ENCODE measurements around the gene BNC1. TPM values are rescaled to one million over a fixed set of nuclear protein-coding genes. Genes with fewer than 3 reads are reported as not detected.

BNC1 gene, protein sequence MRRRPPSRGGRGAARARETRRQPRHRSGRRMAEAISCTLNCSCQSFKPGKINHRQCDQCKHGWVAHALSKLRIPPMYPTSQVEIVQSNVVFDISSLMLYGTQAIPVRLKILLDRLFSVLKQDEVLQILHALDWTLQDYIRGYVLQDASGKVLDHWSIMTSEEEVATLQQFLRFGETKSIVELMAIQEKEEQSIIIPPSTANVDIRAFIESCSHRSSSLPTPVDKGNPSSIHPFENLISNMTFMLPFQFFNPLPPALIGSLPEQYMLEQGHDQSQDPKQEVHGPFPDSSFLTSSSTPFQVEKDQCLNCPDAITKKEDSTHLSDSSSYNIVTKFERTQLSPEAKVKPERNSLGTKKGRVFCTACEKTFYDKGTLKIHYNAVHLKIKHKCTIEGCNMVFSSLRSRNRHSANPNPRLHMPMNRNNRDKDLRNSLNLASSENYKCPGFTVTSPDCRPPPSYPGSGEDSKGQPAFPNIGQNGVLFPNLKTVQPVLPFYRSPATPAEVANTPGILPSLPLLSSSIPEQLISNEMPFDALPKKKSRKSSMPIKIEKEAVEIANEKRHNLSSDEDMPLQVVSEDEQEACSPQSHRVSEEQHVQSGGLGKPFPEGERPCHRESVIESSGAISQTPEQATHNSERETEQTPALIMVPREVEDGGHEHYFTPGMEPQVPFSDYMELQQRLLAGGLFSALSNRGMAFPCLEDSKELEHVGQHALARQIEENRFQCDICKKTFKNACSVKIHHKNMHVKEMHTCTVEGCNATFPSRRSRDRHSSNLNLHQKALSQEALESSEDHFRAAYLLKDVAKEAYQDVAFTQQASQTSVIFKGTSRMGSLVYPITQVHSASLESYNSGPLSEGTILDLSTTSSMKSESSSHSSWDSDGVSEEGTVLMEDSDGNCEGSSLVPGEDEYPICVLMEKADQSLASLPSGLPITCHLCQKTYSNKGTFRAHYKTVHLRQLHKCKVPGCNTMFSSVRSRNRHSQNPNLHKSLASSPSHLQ
- polyA plus RNA-seq (2013, experiment 1 of 2; ENCODE audit: insufficient read length): 7.8 TPM
- polyA plus RNA-seq (2013, experiment 2 of 2; ENCODE audit: insufficient read length): 7.7 TPM

GRCh38 chr15:83284559-83285283 is at the start of gene BNC1:
BNC1 (minus strand) TSS chr15:83284664; CDS start chr15:83284628, 36 bp downstream.
- DNase-seq: peak; percentile 23

DNA sequence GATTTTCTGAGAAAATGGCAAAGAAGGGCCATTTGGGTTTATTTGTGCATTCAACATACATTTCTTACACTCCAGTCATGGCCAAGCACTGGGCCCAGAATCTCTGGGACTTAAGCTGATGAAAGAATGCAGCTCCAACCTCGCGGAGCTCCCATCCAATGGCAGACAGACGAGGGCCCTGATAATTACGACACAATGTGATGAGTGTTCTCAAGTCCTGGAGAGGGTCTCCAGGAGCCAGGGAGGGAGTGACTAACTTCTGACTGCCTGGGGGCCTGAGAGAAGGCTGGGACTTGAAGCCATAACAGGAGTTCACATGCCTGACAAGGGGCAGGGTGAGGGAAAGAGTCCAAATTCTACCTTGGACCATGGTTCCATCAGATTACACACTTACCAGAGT is 42.6 kb upstream of the BNC1 start:
- DNase-seq: peak; percentile 27

DNA sequence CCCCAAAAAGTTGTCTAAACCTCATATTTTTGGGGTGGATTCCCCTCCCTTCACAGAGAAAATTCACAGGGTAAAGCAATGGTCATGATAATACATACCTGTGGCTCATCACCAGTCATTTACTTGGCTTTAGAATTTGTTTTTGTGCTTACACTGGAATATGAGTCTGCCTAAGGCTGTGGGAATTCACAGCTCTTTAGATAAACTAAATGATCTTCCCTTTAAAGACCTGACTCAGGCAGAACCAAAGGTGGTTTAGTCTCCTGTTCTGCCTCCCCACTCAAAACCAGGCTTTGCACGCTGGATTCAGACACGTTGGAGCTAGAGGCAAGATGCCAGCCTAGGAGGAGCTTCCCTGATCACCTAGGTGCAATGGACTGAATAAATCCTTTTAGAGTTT is 40.3 kb upstream of the BNC1 start:
- no peak for DNase-seq

- DNase-seq: peak; percentile 93
Measured at GRCh38 chr15:83323296-83323711, 38.8 kb upstream of the BNC1 start.

DNA sequence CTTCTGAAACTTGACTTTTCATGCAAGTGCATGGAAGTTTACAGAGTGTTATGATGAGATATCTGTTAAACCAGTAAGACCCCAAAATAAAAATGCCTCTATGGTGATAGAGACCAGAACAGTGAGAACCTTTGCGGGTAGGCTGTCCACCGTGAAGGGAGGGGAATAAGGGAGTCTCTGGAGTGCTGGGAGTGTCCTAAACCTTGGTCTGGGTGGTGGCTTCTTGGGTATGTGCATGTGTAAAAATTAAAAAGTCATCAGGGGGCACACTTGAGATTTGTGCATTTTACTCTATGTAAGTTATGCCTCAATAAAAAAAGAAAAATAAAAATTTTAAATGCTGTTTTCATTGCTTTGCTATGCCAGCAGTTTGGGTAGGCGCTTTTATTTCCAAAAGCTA is 38.2 kb upstream of the BNC1 start:
- DNase-seq: no peak

DNA sequence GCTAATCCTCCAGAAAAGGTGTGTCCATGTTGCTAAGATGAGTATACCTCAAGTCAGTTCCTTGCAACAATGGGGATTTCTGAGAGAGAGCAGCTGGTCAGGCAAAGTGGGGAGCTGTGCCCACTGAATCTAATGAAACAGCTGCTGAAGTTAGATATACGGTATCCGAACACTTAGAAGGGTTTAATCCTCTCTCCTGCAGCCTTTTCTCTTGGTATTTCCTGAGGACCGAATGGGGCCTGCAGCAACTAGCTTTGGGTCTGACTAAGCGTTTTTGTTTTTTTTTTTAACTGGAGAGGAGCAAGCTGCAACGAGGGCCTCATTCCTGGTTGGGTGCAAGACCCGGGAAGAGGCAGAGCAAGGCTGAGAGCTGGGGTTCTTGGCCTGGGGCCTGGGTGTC is 37.6 kb upstream of the BNC1 start:
- peak; percentile 50 for DNase-seq

DNA sequence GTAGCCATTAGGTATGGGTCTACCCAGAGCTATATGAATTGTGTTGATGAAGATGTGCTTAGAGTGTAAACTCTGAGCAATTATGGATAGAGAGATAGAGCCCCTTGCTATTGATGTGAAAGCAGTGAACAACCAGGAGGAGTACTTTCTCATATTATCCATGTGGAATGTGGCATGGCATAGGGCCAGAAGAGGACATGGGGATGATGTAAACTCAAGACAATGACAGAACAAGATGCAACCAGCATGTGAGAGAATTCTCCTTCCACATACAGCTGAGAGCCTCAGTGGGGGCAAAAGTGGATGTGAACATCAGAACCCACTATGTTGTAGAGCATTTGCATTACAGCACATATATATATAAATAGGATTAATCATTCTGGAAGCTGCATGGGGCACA is 36.4 kb upstream of the BNC1 start:
- peak; percentile 61 for DNase-seq

GRCh38 chr15:83320404-83320803 is 35.9 kb upstream of the BNC1 start:
- DNase-seq: peak; percentile 72

GRCh38 chr15:83319771-83320170 is 35.3 kb upstream of the BNC1 start:
- DNase-seq: no peak

DNA sequence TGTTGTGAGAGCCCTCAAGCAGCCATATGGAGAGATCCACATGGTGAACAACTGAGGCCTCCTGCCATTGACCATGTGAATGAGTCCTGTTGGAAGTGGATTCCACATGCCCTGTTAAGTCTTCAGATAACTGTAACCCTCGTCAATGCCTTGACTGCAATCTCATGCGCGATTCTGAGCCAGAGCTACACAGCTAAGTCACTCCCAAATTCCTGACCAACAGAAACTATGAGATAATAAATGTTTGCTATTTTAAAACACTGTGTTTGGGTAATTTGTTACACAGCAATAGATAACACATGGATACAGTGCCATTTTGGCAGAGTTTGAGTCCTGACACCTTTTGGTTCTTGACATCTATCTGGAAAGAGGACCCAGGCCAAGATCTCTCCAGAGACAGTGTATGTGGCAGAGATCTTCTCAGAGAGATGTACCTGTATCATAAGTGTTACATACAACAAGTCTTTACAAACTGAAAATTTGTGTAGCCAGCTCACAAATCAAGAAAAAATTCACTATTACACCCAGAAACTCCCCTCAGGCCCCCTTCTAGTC is 34.5 kb upstream of the BNC1 start:
- no peak for DNase-seq

DNA sequence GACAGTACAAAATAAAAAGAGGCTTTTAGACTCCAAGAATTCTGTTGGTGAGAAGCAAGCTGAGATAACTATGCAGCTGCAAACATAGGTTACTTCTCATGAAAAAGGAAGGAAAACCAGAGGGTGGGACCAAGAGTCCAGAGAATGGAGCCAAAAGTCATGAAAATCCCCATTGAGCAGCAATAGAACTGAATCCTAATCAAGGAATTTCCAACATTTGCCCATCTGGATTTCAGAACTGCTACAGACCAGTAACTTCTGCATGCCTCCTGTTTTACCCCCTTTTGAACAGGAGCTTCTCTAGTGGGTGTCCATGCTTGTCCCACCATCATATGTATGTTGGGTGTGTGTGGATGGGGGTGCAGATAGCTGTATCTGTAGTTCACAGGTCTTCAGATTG is 33.6 kb upstream of the BNC1 start:
- no peak for DNase-seq

DNA sequence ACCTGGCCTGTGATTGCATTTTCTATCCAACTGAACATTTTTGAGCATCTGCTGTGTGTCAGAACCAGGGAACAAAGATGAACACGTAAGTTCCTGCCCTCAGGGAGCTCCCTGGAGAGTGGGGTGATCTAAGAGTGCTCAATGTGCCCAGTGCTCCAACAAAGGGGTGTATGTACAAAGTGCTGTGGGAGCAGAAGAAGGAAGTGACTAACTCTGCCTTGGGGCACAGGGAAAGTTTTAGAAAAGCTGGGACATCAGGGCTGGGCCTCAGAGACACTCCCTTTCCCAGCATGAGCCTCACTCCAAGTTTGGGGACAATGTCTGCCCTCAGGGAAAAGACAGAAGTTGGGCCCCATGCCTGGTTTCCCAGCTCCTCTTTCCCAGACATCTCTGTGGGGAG is 27.6 kb upstream of the BNC1 start:
- no peak for DNase-seq

DNA sequence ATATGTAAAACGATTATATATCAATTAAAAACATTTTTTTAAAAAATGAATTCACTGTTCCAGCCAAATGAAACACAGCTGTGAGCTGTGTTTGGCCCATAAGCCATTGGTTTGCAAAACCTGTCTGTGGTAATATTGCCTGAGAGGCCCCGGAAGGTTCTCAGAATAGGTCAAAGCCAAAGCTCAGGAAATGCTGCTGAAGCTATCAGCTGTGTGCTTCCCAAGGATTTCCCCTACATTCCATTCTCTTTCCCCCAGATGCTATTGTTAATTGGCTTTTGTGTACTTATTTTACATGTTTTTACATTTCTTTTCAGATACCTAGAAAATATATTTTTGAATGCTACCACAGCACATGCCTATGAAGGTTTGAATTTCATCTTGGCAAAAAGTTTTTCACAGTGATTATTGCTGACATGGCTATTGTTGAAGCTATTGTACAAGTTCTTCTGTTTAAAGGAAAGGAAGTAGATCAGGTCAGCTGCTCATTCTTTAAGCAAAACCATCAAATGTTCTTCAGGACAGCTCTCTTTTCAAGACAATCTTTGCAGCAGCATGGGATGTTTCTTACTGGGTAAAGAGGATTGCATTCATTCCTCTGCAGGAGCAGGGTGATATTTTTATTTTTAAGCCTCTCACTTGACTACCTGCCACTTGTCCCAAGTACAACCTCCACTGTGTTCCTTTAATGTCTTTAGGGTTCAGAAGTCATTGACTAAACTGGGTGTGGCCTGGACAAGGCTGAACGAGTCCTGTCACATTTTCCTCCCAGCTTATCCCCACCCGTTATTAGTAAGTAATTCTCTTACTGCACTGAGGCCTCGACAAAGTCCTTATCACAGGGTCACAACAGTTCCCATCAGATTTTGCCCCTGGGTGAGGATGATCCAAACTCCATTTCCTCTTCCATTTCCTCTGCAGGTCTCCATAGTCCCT is 26.3 kb upstream of the BNC1 start:
- DNase-seq: peak; percentile 29

DNA sequence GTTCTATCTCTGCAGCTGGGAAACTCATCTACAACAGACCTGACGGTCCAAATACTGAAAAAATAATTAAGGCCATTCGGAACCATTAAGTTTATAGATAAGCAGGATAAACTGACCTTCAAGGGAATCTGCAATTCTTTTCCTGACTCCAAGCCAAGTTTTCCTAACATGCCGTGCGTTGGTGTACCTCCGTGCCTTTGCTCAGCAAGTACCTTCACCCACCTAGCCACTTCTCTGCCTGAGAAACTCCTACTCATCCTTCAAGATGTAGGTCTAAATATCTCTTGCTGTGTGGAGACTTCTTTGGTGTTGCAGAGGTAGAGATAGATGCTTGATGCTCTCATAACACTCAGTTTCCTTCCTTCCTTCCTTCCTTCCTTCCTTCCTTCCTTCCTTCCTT is 24.2 kb upstream of the BNC1 start:
- no peak for DNase-seq

GRCh38 chr15:83306561-83306960 is 22.1 kb upstream of the BNC1 start:
- DNase-seq: peak; percentile 47

GRCh38 chr15:83305704-83306291 is 21.3 kb upstream of the BNC1 start:
- peak; percentile 40 for DNase-seq

- DNase-seq: no peak
Measured at GRCh38 chr15:83304861-83305703, 20.6 kb upstream of the BNC1 start.

- no peak for DNase-seq
Measured at GRCh38 chr15:83303535-83303934, 19.1 kb upstream of the BNC1 start.

DNA sequence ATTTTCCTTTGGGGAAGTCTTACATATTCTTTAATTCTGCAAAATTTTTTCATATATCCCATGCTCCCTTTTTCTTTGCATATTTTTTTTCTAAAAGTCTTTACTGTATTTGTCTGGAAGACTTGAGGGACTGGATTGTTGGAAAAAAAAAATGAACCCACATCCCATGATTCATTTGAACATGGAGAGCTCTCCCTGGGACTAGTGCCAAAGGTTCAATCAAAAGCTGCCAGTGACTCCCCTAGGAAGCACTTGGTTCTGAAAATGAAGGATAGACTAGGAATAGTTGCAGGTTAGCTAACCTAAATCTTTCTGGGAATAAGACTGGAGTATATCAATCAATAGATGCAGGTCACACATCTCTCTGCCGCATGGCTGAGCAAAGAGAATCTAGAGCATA is 16.4 kb upstream of the BNC1 start:
- peak; percentile 58 for DNase-seq

- DNase-seq: no peak
Measured at GRCh38 chr15:83299462-83299861, 15.0 kb upstream of the BNC1 start.
